Fibroblast of the conjunctiva (primary cell): Measurements from ENCODE around the gene WARS2.
A peak's percentile ranks its signal among the peaks of the same experiment; 100 is the strongest.

ENCODE experiments used
- DNase-seq: peaks from one replicate; pipeline ENCODE4 v3.0.0-alpha.2; 2010; ENCODE audit warnings: low read depth

The WARS2 gene

GRCh38 chr1:118998171-118998570, 142.3 kb downstream of the WARS2 start:
- DNase-seq: no peak

GRCh38 chr1:118997225-118997624, 143.2 kb downstream of the WARS2 start:
- no peak for DNase-seq

- DNase-seq: no peak
These were observed 145.0 kb downstream of the WARS2 start for GRCh38 chr1:118995312-118996016.

GRCh38 chr1:118993700-118994026, 146.8 kb downstream of the WARS2 start:
- no peak for DNase-seq

- DNase-seq: no peak
These were observed 147.4 kb downstream of the WARS2 start for GRCh38 chr1:118992868-118993699.

- DNase-seq: no peak
These were observed 148.1 kb downstream of the WARS2 start for GRCh38 chr1:118992237-118992825.

- DNase-seq: no peak
These were observed 149.0 kb downstream of the WARS2 start for GRCh38 chr1:118991448-118991847.

GRCh38 chr1:118990513-118991152, 149.8 kb downstream of the WARS2 start:
- no peak for DNase-seq

- no peak for DNase-seq
These were observed 150.5 kb downstream of the WARS2 start for GRCh38 chr1:118989878-118990378.

- DNase-seq: no peak
These were observed 151.2 kb downstream of the WARS2 start for GRCh38 chr1:118989006-118989815.

GRCh38 chr1:118988186-118989005, 152.1 kb downstream of the WARS2 start, which contains the start of gene TBX15:
Gene TBX15 (minus strand): TSS chr1:118988343. CDS start chr1:118987795, 548 bp downstream.
- peak; percentile 67 for DNase-seq

- no peak for DNase-seq
These were observed 152.8 kb downstream of the WARS2 start for GRCh38 chr1:118987468-118988185.

GRCh38 chr1:118986555-118987467, 153.6 kb downstream of the WARS2 start:
- DNase-seq: no peak

- no peak for DNase-seq
These were observed 154.6 kb downstream of the WARS2 start for GRCh38 chr1:118985640-118986554.

- no peak for DNase-seq
These were observed 155.5 kb downstream of the WARS2 start for GRCh38 chr1:118984722-118985639.

GRCh38 chr1:118984086-118984721, 156.2 kb downstream of the WARS2 start:
- no peak for DNase-seq
